T follicular helper cell (primary cell): ENCODE data around the gene NEURL3.

Experiments
- DNase-seq: peaks from one replicate; pipeline ENCODE4 v3.0.0-alpha.2; 2020; ENCODE audit warnings: low read depth

NEURL3 gene

DNA sequence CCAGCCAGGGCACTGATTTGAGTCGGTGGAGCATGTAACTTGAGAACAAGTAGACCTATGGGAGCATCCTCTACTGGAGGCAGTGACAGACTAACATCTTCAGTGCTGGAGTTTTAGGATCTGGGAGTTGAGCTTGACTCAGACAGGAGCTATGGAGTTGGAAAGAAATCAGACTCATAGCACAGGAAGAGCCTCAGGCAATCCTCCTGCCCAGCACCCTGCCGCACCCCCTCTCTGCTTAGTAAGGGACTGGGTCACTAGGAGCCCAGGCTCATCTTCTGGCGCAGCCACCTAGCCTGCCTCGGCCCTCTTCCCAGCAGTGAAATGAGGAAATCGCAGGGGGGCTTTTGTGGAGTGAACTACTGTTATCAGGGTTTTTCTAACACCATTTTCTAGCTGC is 35.0 kb upstream of the NEURL3 start:
- DNase-seq = no peak

- no peak for DNase-seq
Observed at GRCh38 chr2:96539215-96539920, 34.2 kb upstream of the NEURL3 start.

DNA sequence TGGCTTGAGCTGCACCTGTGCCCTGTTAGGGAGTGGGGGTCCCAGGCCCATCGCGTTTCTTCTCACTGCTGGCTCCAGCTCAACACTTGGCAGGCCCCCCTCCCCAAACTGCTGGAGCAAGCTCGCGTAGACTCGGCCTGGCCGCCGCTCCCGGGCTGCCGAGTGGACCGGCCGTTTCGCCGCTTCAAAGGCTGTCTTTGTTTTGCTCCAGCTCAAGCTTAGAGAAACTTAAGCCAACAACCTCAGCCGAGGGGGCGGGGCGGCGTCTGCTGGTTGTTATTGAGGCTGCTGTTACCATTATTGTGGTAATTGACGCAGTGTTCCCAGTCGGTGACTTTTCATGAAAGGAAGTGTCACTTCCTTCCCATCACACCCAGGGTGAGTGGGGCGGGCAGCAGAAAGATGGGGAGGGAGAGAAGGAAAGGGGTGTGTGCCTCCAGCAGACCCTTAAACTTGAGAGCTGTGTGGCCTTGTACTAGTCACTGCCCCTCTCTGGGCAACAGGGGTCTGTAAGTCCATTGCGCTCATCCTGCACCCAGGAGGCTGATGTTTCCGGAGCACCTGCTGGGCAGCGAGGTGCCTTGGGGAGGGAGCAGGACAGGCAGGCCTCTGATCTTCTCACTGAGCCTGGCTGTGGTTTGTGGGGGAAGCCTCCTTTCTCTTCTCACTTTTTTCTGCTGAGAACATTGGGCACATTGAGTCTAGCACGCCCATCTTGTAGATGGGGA is 33.5 kb upstream of the NEURL3 start:
- DNase-seq = peak; percentile 88

DNA sequence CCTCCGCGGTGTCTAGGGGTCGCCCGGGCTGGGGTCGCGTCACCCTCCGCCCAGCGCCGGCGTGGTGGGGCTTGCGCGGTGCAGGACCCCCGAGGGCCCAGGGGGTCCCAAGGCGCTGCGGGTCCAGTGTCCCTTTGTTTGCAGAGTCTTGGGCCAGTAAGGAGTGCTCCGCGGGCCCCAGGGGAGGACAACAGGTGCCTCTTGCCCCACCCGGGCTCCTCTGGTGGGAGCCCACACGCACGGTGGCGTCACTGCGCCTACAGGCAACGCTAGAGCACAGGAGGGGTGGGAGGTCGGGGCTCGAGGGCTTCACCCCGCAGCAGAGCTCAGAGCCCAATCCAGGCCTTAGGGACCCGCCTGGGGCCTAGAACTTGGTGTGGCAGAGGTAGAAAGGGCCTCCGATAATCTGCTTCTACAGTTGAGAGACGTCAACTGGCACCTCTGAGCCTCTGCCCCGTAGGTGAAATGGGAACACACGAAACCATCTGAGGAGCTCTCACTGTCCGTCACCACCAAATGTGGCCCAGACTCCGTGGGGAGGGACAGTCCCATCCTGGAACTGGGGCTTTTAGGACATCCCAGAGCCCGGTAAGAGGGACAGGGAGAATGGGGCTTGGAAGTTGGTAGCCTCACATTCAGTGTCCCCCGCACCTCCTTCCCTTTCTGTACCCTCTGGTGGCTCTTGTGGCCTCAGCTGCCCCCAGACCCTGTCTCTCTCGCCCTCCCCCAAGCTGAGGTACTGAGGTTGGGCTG is 32.8 kb upstream of the NEURL3 start:
- DNase-seq = peak; percentile 67

GRCh38 chr2:96537066-96537733 is 32.0 kb upstream of the NEURL3 start:
- DNase-seq = peak; percentile 85

GRCh38 chr2:96536445-96537065 is 31.4 kb upstream of the NEURL3 start, which contains the start of gene ARID5A:
Gene ARID5A (plus strand): TSS chr2:96536752. CDS start chr2:96536827, 75 bp downstream.
- peak; percentile 91 for DNase-seq

DNA sequence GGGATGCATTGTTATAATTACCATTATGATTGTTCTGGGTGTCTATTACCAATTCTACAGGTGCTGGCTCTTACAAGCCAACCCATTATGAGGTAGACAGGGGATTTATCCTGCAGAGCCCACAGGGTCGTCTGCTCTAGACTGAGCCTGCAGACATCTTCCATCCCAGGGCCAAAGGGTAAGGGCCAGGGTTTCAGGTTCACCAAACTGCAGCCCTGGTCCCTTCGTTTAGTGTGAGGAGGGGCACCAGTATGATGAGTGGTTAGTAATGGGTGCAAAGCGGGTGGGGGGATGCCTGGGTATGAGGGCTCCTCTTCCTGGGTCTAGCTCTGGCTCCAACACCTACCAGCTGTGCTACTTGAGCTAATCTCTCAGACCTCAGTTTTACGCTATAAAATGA is 30.2 kb upstream of the NEURL3 start:
- DNase-seq = no peak

DNA sequence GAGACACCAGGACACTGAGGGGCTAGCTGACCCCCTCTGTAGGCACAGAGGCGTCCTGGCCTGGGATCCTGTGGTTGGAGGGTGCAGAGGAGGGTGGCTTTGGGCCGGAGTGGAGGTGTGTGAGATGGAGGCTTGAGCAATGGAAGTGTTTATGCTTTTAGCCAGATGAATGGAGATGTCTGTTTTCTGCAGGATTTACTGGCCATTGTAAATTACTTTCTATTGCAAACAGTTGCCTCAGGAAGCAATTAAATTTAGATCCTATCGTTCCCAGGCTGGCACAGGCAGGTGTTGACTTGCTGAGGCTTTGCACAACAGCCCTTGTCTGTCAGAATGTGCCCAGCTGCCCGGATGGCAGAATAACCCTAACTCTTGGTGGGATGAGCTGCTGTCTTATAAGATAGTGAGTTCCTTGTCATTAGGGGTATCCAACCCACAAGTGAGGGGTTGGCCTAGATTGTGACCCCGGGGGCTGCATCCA is 29.6 kb upstream of the NEURL3 start:
- no peak for DNase-seq

- no peak for DNase-seq
Observed at GRCh38 chr2:96534141-96534540, 29.0 kb upstream of the NEURL3 start.

GRCh38 chr2:96533292-96534073 is 28.3 kb upstream of the NEURL3 start:
- no peak for DNase-seq

GRCh38 chr2:96532641-96533291 is 27.6 kb upstream of the NEURL3 start:
- no peak for DNase-seq

- peak; percentile 89 for DNase-seq
Observed at GRCh38 chr2:96531872-96532505, 26.8 kb upstream of the NEURL3 start.

- DNase-seq = no peak
Observed at GRCh38 chr2:96531366-96531765, 26.2 kb upstream of the NEURL3 start.

GRCh38 chr2:96530474-96531357 is 25.6 kb upstream of the NEURL3 start:
- no peak for DNase-seq

DNA sequence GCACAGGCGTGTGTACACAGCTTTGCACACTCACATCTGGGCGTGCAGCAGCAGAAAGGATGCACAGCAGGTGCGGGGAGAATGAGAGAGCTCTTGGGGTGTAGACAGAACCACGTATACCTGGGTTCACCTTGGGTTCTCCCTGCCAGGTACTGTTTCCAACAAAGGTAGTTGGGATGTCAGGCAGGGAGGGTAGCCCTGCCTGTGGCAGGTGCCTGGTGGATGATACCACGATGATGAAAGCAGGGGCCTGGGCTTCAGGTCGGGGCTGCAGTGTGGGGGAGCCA is 24.9 kb upstream of the NEURL3 start:
- DNase-seq = no peak

- no peak for DNase-seq
Observed at GRCh38 chr2:96529376-96530143, 24.4 kb upstream of the NEURL3 start.

DNA sequence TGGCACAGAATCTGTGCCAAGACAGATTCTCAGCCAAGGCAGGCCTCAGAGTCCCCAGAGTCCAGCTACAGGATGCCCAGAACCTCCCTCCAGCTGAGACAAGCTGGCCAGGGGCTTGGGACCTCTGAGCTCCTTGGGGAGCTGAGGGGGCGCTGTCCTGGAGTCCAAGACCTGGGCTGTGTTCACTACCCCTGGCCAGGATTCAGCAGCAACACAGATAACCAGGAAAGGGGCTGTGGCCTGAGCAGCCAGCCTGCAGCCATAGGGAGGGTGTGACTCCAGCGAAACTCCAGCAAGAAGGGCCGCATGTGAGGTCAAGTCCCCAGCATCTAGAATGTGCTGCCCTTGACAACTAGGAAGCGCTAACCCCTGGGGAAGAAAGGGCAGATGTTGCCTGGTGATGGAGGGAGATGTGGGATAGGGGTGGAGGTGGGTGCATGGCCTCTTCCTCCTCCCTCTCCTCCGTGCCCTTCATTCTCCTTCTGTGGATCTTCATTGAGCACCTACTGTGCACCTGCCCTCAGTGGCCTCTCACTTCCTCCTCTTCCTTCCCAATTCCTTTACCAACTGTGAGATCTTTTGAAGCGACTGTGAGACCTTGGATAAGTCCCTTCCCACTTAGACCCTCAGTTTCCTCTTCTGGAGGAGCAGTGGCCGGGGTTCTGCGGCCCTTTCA is 23.7 kb upstream of the NEURL3 start:
- no peak for DNase-seq
